SHP77 treated with DMSO at 0.1 percent for 48 hours (cell line): ENCODE results near the gene DCAF4.
A peak's percentile ranks its signal among the peaks of the same experiment; 100 is the strongest.

ENCODE experiments used
- DNase-seq: peaks from one replicate; lab custom pipeline; 2025; lab: John Stamatoyannopoulos, UW

DCAF4 gene, protein sequence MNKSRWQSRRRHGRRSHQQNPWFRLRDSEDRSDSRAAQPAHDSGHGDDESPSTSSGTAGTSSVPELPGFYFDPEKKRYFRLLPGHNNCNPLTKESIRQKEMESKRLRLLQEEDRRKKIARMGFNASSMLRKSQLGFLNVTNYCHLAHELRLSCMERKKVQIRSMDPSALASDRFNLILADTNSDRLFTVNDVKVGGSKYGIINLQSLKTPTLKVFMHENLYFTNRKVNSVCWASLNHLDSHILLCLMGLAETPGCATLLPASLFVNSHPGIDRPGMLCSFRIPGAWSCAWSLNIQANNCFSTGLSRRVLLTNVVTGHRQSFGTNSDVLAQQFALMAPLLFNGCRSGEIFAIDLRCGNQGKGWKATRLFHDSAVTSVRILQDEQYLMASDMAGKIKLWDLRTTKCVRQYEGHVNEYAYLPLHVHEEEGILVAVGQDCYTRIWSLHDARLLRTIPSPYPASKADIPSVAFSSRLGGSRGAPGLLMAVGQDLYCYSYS

DNA sequence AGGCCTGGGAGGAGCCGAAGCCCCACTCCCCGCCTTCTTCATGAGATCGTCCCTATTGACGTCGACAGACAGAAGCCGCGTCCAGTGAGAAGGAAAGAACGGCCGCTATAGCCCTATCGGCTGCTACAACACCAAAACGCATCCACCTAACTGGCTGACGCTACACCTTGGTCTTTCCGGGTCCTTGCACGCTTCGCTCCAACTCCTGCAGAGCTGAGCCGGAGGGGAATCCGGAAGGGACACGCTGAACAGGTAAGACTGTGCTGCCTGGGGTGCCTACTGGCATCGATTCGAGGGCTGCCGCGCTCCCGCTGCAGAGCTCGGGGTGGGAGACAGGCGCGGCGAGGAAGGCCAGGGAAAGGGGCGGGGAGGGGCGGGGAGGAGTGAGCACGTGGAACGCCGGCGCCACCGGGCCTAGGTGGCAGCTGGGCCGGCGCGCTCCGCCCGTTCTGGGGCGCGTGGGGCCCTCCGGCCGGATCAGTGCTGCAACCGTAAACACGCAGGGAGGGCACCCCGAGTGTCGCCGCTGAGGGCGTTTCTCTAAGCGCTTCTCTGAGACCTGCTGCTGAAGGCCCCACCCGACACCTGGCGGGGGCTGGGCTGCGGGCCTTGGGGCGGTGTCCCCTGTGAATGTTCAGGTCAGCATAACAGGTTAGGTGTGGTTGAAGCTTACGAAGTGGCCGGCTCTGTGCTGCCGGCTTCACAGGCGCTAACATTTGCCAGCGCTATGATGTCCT, at the start of gene DCAF4:
TSS of gene DCAF4 (plus strand) at position 173 of the 737 bp plus-strand sequence. CDS start 11,515 bp downstream, outside the sequence.
- DNase-seq: peak; percentile 95

DNA sequence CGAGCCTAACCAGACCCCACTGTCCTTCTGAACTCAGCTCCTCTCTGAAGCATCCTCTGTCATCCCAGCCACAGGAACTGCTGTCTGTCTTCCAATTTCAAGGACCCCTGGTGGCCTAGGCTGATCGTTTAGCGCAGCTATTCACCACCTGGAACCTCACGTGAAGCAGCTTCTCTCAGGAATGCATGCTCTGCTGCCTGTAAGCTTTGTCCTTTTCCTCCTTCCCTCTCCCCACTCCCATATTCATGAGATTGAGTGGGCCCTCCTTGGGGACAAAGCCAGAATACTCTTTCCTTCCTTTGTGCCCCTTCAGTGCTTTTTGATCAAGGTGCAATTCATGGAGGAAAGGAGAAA, 49.6 kb upstream of the DCAF4 start:
- DNase-seq: no peak

DNA sequence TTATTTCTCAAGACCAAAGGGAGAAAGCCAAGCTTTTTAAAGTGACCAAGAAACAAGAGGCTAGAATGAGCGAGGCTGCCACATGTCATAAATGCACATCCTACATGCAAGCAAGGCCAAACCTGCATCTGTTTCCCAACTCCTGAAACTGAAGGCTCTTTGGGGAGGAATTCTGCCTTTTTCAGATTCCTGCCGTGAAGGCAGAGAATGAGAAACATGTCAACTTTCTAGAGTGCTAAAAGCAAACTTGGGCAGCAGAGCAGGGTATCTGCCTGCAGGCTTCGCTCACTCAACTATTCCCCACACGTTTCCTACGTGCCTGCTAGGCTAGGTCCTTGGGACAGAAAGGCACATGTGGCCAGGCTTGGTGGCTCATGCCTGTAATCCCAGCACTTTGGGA, 47.5 kb upstream of the DCAF4 start:
- DNase-seq: no peak

DNA sequence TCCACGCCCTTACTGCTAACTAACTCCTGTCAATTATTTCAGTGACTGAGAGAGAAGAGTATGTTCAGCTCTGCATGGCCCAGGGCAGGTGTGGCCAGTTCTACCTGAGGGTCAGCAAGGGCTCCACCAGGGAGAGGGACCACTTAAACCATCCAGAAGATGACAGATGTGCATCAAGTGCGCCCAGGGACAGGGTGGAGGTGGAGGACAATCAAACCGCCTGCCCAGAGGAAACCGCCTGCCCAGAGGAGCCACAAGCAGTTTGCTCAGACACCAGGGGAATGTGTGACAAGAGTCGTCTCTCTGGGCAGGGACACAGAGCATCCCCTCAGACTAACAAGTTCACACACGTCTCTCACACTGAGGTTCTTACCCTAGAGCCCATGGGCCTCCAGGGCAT, 46.8 kb upstream of the DCAF4 start:
- DNase-seq: no peak

DNA sequence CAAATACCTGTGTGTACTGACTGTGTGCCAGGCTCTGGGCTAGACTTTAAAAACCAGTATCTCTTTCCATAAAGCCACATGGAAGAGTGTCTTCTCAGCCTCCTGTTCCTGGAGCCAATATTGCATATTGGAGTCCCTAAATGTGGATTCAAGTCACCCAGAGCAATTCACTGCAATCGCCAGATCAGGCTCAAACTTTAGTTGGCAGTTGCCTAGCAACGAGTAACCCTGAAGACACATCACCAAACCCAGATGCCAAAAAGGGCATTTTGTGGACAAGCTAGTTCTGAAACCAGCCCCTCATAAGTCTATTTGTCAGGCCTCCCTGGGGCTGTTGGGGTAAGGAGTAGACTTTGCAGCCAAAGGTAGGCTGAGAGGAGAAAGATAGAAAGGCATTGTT, 46.1 kb upstream of the DCAF4 start:
- no peak for DNase-seq

DNA sequence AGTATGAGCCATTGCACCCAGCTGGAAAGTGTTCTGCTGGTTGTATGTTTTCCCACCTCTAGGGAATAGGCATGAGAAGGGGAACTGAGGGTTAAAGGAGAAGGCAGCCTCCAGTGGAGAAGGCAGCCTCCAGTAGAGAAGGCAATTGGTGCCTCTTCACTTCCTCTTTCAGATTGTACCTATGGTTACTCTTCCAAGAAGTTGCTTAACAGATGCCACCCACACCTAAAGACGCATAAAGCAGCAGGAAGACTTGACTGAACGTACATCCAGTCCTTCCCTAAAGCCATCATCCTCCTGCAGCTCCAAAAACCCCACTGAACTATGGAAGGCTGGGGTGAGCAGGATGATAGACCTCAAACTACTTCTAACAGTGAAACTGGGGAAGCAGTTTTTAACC, 45.4 kb upstream of the DCAF4 start:
- DNase-seq: no peak

DNA sequence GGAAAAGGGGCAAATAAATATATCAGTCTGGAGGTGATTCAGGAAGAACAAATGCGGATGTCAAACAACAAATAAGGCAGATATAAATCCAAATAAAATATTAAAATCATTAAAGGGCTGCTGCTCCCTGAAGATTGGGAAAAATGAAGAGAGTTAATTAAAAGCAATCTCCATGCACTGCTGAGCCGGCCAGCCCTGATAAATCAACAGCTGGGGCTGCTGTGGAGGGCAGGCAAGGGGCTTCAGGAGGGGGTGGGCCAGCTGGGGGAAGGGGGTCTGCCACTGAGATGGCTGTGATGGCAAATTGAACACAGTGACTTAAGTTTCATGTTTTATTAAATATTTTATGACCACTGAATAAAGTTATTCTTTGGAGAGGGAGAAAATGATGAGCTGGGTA, 44.7 kb upstream of the DCAF4 start:
- DNase-seq: no peak

DNA sequence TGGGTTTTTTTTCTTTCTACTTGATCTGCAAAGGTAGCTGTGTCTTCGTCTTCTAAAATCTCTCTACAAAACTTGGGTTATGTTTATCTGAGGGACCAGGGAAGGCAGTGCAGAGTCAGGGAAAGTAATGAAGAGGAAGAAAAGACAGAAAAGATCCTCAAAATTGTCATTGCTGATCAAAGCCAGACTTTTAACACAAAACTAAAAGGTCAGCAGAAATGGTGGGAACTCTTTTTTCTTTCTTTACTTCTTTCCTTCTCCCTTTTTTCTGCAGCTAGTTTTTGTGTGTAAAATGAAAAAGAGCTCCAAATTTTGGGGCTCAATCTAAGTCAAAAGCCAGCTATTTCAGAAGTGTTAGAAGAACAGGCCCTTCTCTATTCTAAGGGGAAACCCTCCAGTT, 44.2 kb upstream of the DCAF4 start:
- DNase-seq: no peak

DNA sequence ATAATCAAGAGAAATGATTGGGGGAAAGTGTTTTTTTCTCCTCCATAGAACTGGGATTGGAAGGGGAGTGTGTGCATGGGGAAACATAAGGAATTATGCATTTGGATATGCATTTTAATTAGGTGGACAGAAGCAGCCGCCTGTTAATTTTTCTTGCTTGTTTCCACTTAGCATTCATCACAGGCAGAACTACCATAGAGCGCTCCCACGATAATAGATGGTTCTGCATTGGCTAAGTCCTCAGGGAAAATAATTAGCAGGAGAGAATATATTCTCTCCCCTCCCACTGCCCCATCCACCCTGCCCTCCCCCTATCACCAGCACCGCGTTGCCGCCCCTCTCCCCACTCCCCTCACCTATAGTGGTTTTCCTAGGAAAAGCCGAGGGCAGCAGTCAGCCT, 43.8 kb upstream of the DCAF4 start:
- DNase-seq: no peak

DNA sequence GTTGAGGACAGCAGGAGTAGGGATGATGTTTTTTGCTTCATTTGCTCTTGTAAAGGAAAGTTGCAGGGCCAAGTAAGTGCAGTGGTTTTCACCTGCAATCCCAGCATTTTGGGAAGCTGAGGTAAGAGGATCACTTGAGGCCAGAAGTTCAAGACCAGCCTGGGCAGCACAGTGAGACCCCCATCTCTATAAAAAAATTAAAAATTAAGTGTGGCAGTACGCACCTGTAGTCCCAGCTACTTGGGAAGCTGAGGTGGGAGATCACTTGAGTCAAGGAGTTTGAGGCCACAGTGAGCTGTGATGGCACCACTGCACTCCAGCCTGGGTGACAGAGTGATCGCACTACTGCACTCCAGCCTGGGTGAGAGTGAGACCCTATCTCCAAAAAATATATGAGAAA, 43.2 kb upstream of the DCAF4 start:
- no peak for DNase-seq

DNA sequence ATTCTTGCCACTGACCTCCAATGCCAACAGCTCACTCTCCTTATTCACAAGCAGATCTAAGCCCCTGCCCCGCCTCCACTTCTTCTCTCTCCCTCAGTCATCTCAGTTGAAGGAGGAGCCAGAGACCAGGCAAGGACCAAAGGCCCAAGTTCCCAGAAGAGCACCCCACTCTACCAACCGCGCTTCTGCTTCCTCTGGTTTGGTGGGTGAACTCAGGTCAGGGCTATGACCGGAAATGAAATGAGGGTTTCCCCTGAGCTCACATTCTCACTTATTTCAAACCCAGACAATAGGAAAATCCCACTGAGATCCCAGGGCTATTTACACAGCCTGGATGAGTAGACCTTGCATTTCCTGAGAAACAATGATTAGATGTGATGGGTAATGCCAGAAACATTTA, 42.3 kb upstream of the DCAF4 start:
- no peak for DNase-seq

DNA sequence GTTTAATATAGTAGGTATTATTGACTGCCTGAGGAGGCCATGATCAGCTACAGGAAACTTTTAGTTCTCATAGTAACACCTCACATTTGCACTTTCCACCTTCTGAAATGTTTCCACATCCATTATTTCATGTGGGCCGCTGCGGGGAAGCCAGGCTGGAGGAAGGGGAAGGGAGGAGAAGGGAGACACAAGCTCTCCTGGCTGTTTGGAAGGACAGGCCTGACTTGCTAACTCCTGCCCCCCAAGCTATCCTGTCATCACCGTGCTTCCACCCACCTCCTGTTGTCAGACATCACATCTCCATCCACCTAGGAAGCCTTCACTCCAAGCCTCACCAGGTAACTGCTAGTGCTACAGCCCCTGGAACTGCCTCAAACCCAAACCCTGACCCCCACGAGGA, 41.9 kb upstream of the DCAF4 start:
- no peak for DNase-seq

DNA sequence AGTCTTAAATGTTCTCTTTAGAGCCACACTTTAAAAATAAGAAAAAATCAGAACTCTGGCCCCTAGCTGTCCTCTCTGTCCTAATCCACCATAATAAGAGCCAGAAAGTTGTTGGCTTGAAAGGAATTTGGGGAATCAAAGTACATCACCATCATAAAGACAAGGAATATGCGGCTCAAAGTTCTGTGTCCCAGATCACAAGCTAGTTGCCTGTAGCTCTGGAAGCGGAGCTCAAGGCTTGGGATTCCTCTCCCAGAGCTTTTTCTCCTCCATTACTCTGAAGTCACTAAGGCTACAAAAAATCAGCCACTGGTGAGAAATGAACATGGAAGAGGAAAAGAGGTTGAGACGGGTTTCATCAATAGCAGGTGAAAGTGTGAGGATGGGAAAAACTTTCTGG, 38.8 kb upstream of the DCAF4 start:
- no peak for DNase-seq

DNA sequence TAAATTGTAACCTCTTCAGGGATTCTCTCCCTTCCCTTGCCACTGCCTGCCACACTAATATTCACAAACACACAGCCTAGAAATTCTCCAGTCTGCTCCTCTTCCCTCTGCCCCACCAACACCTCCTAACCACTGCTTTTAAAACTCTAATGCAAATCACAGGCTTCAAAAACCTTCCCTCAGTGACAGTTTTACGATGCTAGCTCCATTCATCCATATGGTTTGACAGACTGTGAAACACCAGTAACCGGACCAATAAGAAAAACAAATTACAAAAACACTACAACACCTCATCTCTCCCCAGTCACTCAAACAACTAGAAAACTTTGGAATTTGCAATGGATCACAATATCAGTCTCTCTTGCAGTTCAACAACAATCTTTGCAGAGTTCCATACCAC, 38.1 kb upstream of the DCAF4 start:
- no peak for DNase-seq

DNA sequence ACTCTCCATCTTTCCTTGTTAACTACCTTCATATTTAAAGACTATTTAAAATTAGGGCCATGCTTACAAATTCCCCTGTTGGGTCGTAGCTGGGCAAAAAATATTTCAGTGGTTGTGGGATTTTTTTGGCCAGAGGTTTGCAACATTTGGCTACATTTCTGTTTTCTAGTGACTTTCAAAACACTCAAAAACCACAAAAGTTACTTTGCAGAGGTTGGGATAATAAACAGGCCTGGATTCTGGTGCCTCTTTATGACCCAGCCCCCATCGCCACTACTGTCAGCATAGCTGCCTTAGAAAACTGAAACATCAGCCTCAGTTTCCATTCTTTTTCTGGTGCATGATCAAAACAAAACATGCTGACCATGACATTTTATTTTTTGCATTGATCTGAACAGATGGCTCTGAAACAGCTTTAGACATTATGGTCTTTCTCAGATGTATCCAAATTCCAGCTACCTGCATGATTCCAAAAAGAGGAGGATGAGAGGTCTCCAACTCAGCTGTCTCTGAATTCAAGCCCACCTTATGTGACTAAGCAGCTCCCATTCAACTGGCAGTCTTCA, 37.5 kb upstream of the DCAF4 start:
- no peak for DNase-seq

DNA sequence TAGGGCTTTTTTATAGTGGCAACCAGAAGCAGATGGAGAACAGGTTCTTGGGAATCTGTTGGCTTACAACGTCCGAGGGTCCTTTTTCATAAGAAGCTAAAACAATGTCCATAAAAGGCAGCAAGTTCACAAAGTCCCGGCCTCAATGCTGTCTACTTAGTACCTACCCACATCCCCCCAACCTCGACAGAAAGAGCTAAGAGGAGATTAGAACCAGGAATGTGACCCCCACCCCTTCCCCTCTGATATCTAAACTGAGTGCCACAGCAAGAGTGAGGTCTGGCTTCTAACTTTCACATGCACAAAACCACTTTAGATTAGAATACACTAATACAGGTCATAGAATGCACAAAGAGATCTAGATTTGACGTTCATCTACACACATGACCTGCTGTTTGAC, 36.9 kb upstream of the DCAF4 start:
- DNase-seq: no peak

DNA sequence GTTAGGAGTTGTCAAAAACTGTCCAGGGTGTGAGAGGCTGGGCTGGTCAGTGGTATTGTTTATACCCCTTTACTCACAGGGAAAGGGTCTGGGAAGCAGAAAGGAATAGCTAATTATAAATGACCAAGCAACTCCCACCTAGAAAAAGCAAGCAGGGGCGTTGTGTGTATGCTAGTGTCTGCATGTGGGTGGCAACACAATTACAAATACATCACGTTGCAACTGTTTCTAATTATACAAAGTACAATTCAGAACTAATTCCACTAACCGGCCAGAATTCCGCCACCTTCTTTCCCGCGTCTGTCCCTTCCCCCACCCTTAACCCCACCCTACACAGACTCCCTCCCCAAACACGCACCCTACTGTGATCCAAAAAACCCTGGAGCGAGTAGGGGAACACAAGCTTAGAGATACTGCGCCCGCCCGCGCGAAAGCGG, 34.6 kb upstream of the DCAF4 start:
- DNase-seq: no peak

DNA sequence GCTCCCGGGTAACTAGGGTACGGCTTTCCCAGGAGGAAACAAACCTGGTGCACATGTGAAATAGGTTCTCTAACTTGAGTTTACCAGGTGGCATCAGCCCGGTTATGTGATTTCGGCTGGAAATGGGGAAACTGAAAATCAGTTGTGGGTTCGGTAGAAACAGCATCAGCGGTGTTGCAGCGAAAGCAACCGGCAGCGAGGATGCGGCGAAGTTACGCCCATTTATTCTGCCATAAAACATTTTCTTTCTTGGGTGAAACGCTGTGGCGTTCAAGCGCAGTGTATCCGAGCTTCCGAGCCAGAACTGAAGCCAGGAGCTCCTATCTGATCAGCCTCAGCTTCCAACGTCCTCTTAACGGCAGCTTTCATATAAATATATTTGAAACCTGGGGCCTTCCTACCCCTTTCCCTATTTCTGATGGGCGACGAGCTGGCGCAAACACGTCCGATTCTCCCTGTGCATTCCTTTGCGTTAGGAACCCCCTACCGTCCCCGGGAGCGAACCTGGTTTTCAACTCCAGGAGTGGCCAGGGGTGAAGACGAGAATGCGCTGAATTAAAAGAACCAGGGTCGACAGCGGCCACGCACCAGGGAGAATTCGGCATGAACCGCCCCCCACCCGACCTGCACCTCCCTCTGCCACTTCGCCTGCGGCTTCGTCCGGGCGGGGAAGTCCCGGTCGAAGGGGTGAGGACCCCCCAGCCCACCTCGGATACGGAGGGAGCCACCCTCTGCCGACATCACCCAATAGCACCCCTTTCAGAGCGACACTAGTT, 34.0 kb upstream of the DCAF4 start:
- DNase-seq: no peak

DNA sequence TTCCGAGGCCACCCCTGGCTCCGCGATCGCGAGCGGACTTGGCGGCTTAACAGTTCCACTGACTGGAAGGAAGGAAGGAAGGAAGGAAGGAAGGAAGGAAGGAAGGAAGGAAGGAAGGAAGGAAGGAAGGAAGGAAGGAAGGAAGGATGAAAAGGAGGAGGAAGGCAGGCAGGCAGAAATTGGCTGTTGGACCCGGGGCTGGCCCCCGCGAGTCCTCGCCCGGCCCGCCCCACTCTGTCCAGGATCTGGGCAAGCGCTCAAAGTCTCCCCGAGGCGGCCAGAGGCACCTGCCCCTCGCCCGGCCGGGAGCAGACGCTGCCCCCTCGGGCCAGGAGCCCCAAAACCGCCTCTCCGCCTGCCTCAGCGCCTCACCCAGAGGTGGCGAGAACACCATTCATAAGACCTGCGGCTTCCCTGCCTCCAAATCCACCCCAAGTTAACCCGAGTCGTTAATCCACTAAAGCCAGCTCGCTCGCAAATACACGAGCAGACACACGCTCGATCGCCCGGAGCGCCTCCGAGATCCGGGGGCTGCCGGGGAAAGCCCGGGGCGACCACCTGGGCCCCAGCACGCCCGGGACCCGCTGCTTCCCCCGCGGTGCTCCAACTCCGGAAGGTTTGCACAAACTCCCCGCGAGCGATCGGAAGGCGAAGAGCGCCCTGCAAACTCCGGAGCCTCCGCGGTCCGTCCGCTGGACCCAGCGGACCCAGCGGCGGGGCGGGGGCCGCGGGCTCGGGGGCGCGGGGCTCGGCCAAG, 33.2 kb upstream of the DCAF4 start:
- DNase-seq: no peak

DNA sequence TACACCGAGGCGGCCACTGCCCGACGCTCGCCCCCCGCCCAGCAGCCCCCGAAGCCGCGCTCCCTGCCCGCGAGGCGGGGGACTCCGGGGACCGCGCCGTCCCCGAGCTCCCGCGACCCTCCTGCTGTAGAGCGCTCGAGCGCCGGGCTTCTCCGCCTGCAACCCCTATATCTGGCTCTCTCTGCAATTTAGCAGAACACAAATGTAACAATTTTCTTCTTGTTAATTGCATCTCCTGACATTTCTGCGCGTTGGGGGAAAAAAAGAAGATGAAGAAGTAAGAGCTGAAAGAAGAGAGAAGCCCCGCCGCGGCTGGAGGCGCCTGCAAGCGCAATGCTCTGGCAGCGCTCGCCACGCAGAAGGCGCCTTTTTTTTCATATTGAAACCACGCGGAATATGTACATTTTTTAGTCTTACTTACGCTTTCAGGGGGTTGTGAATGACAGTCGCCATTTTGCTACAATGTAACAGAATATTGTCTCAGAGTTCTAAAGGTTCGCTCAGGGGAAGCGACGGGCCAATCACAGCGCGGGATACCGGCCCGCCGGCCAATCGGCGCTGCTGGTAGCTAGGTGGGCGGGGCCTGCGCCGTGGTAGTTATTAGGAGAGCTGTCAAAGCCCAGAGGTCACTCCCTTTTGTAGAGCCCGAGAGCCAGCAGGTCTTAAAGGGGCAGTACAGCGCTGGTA, 32.5 kb upstream of the DCAF4 start, which contains the start of gene DPF3:
TSS of gene DPF3 (minus strand) at position 466 of the 687 bp plus-strand sequence. CDS start at position 453, 13 bp downstream.
- DNase-seq: peak; percentile 90

DNA sequence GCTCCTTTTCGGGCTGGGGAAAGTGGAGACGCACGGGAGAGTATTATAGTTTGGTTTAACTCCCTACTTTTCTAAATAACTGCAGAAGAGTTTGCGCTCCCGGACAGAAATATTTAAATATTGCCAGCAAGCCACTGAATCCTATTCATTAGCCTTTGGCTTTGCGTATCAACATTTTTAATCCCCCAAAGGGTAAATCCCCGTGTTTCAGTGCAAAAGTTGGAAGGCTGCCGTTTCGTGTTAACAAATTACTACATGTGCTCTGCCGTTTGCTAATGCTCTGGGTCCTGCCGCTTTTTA, 32.0 kb upstream of the DCAF4 start:
- no peak for DNase-seq
